LoVo (cell line): Measurements from ENCODE around the gene IGF1R.
A peak's percentile ranks its signal among the peaks of the same experiment; 100 is the strongest.

Experiments
- DNase-seq: peaks from one replicate; pipeline ENCODE4 v3.0.0-alpha.2; 2016; ENCODE audit warnings: low spot score

The IGF1R gene

DNA sequence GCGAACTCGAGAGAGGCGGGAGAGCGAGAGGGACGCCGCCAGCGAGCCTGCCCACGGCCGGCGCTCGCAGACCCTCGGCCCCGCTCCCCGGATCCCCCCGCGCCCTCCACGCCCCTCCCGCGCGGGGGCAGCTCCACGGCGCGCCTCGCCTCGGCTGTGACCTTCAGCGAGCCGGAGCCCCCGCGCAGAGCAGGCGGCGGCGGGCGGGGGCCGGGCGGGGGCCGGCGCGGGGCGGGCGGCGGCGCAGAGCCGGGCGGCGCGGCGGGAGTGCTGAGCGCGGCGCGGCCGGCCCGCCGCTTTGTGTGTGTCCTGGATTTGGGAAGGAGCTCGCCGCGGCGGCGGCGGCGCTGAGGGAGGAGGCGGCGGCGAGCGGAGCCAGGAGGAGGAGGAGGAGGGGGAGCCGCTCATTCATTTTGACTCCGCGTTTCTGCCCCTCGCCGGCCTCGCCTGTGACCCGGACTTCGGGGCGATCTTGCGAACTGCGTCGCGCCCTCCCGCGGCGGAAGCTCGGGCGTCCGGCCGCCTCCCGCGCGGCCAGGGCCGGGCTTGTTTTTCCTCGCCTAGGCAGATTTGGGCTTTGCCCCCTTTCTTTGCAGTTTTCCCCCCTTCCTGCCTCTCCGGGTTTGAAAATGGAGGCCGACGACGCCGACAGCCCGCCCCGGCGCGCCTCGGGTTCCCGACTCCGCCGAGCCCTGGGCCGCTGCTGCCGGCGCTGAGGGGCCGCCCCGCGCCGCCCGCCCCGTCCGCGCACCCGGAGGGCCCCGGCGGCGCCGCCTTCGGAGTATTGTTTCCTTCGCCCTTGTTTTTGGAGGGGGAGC lies 524 bp downstream of the IGF1R start:
- peak; percentile 34 for DNase-seq

DNA sequence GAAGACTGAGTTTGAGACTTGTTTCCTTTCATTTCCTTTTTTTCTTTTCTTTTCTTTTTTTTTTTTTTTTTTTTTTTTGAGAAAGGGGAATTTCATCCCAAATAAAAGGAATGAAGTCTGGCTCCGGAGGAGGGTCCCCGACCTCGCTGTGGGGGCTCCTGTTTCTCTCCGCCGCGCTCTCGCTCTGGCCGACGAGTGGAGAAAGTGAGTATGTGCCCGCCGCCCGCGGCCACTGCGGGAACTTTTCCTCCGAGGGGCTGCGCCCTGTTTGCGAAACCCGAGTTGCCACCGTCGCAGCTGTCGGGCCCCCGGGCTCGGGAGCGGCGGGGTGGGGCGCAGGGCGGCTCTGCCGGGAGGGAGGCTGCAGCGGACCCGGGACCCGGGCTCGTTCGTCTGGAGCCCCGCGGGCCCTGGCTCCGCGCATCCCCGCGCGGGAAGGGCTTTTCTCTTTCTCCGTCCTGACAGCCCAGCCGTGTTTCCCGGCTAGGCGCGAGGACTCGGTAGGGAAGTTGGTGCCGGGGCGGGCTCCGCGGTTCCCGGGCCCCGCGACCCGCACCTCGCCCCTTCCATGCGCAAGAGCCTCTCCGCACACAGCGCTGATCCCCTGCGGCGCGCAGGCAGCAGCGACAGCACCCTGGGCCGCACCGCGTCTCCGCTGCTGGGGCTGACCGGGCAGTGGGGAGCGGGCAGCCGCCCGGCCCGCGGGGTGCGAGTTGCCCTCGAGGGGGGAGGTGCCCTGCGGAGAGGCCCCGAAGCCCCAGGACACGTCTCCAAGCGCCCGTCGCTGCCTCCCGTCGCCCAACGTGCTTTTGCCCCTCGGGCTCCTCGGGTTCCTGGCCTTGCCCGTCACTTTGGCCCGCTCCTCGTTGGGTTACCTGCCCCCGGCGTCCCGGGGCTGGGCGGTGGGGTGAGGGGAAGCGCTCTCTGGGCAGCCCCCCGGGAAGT lies 1.4 kb downstream of the IGF1R start:
- DNase-seq, result peak; percentile 58

DNA sequence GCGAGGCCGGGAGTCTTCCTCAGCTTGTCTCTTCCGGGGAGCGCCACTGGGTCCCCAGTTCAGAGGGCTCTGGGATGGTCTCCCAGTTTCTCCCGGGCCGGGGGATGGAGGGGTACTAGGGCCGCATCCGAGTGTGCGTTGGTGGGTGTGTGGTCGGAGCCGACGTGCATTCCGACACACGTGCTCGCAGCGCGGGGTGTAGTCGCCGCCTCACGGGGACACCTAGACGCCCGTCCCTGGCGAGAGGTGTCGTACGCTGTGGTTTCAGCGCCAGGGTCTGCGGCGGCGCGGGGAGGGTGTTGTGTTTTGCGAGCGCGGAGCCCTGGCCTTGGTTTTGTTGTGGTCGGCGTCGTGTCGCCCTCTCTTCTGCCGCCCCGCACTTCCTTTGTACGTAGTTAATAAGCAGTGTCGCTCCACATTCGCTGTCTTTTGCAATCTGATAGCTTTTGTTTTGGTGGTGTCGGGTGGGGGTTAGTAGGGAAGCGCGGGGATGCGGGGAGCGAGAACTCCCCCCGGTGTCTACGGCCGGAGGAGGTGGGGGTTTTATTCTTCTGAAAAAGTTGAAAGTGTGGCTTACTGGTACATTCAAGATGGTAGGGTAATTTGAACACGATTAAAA lies 2.2 kb downstream of the IGF1R start:
- DNase-seq, result no peak

DNA sequence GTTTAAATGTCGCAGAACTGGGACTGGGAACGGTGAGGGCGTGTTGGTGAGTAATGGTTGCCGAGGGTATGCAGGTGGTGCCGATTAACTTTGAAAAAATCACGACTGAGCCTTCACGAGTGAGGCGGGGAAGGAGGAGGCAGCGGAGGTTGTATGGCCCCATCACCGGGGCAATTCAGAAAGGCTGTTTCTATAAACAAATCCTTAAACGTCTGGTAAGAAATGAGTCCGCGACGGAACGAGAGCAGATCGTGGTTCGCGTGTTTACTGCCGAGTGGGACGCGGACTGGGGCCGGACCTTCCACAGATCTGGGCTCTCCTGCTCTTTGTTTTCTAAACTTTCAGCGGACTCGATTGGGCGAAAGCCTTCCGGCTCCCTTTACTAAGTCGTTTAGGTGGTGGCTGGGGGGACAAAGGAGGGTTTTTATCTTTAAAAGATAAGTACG lies 2.7 kb downstream of the IGF1R start:
- no peak for DNase-seq

DNA sequence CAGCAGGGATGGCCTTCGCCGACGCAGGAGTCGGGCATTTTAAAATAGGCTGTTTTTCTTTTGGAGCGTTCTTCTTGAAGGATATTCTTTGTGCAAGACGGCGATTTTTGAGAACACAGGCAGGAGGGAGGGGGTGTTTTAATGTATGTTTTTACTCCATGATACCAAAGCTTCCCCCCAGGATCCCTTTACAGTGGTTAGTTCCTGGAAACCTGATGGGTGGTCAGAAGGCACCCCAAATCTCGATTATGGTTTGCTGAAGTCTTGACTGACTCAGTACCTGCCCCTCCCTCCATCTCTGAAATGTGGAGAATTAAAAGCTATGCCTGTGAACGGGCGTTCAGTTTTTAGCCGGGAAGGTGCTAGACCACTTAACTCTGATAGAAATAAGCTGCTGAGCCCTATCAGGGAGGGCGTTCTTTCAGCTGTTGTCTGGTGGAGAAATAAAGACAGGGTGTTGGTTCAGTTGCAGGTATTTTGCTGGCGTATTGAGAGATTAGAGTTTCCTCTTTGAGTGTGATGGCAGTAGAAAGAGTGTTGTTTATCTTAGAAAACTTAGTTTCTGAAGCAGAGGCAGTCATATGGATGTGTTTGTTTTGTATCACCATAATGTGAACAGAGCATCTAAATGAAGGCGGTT lies 3.4 kb downstream of the IGF1R start:
- DNase-seq, result no peak

DNA sequence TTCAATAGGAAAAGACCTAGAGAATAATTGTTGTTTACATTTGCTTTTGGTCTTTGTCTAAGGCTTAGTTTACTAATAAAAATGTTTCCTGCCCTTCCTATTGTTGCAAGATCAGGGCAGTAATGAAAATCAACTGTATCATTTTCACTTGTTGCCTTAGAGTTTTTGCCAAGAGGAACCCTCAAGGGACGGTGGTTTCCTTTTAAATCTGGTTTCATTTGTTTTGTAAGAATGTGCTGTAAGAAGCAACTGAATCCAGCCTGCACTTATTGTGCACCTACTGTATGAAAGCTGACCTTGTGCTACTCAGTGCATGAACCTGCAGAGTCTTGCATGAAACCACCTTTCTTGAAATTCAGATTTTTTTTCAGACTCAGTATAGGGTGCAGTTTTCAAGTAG lies 5.3 kb downstream of the IGF1R start:
- no peak for DNase-seq

DNA sequence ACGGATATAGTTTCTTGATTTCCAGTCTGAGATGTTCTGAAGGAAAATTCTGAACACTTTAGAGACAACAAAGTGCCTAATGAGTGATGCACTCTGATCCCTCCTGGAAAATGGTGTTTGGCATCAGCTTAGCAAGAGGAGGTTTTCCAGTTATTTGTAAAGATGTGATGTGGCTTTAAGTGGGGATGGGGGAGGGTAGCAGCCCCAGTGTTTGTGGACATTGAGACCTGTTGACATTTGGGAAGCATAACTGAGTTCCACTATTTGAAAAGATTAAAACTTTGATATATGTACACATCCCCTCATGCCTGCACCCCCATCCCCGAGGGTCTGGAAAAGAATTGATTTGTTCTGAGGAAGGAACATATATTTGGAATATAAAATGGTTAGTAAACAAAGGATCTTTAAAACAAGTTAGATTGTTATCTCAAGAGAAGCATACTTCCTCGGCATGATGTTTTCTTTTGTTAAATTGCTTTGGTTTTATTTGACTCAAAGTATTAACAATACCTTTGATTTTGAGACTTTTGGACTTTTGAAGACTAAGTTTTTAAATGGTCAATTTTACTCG lies 6.5 kb downstream of the IGF1R start:
- DNase-seq, result no peak

DNA sequence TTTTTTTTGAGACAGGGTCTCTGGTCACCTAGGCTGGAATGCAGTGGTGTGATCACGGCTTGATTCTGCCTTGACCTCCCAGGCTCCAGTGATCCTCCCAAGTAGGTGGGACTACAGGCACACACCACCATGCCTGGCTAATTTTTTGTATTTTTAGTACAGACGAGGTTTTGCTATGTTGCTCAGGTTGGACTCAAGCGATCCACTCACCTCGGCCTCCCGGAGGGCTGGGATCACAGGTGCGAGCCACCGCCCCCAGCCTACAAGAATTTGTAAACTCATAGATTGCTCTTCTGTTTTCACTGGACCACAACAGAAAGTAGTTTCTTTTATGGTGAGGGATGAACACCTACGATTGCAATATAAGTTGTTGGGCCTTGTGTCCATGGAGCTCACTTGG lies 7.4 kb downstream of the IGF1R start:
- DNase-seq, result no peak

DNA sequence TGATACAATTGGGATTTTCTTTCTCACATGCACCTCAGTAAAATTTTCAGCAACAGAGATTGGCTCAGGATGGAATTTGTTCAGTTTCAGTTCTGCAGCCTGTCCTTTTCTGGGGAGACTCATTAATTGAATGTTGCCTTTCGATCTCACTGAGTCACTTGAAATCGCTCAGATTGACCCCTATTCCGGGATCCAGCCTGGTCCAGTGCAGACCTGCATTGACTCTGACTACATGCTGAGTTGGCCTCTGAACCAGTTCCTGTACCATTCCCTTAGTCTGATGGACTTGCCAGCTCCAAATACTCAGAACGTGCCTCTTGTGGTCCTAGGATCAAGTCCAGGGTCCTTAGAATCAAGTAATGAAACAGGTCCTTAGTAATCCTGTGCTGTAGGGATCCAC lies 9.4 kb downstream of the IGF1R start:
- DNase-seq, result no peak

DNA sequence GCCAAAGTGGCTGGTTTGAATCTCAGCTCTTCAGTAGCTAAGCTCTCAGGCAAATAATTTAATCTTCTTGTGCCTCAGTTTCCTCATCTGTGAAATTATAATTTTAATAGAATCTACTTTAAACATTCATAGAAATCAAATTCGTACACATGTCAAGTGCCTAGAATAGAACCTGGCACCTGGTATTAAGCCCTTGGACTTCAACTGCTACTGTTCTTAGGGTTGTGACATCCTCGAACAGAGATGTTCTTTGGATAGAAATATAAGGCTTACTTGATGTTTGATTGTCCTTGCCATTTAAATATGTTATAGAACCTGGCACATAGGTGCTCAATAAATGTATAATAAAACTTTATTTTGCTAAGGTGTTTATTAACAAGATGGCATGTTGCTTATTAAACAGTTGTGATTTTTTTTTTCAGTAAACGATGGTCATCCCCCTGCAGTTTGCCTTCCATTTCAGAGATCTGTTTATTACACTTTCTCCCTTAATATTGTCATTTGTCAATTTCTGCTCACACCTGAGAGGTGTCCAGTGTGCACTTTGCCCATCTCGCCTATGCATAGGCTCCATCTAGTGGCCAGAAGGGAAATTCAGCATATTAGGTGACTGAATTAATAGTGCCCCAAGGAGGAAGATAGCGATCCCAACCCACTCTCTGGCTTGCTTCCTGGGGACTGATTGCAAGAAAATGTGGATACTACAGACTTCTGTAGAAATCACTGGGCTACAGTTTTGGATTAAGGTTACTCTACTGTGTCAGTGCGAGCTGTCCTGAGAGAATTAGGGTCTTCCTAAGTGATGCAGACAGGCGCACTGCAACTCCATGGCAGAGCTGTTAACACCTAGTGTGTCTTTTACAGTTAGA lies 10.7 kb downstream of the IGF1R start:
- DNase-seq, result peak; percentile 78

DNA sequence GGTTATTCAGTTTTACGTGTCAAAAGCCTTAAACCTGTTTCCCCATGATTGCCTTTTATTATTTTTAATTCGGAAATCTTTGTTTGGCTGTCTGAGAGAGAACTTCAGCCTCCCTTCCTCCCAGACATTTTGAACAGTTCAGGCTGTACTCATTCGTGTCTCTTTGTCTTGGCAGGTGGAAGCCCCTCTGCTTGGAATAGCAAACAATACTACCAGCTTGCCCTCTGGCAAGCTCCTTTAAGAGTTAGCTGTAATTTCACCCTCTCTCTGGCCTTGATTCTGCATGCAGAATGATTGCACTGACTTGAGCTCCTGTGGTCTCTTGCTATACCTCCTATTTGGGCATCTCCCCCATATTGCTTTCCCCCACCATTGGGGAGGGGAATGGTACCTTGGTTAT lies 11.7 kb downstream of the IGF1R start:
- DNase-seq, result no peak

DNA sequence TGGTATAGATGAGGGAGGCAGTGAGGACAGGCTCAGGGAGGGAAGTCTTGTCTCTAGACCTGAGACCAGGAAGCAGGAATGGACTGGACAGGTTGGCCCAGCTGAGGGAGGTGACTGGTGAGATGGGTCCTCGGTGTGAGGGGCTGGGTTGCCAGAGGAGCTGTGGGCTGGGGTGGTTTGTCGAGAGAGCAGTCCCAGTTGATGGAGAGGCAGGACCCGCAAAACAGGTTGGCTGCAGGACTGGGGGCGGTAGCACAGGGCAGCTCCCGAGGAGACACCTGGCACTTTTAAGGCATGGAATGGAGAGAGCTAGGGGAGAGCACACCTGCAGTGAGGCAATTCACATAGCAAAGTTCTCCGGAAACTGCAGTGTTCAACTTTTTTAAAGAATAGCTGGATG lies 14.7 kb downstream of the IGF1R start:
- no peak for DNase-seq

DNA sequence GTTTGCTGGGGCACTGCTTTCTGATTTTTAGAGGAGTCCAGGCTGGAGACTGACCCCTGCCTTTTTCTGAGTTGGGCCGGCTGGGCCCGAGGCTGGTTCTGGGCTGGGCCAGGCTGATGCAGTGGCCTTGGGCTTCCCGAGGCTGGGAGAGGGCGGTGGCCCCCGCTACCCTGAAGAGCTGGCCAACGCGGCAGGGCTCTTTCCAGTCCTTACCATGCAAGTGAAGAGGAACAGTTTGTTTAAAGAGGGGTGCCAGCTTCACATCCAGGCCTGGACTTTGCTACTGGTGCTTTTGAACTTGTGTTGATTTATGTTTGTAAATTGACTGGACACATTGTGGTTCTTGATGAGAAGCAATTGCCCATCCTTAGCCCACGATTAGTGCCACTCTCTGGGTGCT lies 15.3 kb downstream of the IGF1R start:
- DNase-seq, result no peak

DNA sequence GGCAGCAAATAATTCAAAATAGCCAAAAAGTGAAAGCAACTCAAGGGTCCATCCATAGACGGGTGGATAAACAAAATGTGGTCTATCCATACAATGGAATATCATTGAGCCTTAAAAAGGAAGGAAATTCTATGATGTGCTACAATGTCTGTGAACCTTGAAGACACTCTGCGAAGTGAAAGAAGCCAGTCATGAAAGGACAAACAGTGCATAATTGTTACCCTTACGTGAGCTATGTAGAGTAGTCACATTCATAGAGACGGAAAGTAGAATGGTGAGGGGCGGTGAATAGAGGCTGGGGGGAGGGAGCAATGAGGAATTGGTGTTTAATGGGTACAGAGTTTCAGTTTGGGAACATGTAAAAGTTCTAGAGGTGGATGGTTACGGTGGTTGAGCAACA lies 18.1 kb downstream of the IGF1R start:
- no peak for DNase-seq

DNA sequence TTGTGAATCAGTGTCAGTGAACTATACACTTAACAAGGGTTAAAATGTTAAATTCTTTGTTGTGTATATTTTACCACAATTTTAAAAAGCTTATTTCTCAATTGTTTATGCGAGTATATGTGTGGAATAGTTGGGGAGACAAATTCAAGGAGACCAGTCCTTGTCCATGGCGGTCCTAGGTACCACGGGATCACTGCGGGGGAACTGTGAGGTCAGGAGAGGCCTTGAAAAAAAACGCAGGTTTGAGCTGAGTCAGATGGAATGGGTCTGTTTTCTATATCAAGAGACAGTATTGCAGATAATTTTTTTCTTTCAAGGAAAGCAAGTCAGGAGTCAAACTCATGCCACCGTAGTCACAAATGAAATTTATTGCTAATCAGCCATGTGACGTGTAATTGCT lies 18.5 kb downstream of the IGF1R start:
- no peak for DNase-seq

DNA sequence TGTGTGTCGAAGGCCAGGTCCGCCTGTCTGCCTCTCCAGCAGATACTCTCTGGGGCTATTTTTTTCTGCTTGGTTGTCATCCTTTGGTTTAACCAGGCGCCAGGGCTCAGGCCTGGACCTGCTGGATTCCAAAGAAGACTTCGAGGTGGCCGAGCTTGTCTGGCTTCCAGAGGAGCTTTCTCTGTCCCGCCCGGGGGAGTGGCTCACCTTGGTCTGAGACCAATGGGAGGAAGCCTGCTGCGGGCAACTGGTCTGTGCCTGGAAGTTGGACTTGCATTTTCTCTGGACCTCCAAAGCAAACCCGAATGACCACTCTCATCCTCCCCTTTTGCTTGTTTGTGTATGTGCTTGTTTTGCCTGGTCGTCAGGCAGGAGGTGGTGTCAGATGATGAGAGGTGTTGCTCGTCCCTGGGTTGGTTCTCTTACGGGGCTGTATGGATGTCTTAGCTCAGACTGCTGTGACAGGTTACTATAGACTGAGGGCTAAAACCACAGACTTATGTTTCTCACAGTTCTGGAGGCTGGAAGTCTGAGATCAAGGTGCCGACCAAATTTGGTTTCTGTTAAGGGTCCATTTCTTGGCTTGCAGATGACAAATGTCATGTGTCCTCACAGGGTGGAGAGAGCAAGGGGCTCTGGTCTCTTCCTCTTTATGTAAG lies 19.3 kb downstream of the IGF1R start:
- DNase-seq, result no peak

DNA sequence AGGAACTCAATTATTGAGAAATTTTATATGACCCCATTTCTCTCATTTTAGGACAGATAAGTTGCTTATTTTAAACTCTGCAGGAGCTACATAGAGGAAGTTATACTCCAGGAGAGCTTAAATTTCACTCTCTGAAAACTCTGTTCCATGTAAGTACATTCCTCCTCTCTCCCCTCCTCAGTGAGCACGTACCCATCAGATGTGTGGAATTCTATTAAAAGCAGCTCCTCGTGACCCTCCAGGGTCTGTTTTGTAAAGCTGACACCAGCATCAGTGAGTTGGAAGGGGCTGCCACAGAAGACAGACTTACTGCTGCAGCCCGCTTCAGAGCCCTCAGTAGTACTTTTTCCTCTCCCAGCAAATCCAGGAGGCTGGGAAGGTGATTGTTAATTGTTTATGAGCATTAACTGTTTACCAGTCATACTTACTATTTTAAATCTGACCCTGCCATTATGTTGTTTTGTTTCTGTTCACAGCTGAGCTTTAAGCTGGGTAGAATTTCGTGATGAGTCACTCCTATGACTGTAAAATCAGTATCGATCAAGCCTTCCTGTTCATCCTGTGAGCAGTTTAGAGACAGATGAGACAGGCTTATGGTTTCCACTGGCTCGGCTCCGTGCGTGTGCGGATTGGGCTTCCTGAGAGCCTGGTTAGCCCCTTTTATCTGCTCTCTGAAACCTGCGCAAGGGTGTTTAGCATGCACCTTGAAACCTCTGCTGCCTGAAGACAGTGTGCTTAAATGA lies 20.4 kb downstream of the IGF1R start:
- DNase-seq, result no peak

DNA sequence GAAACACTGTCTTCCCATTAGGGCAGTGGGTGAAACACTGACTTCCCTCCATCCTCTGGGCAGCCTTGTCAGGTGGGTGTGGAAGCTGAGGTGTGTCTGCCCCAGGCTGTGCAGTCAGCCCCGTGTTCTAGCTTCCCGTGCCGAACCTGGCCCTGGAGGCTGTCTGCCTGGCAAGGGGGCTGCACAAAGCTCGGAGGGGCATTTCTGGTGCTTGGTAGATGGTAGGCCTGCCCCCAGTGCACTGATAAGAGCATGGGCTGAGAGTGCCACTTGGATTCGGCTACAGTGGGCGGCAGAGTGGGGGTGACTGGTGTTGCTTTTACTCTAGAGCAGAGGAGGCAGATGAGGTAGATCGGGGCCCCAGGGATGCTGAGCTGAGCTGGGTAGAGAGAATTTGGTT lies 21.3 kb downstream of the IGF1R start:
- no peak for DNase-seq
